RWPE2 (cell line): Measurements from ENCODE around the gene CDCA4.
A peak's percentile ranks its signal among the peaks of the same experiment; 100 is the strongest.

Experiments used
- ATAC-seq: fragments of 200-7000 bp; cut with Tn5 transposase; 3 replicates; pipeline ENCODE4 v1.9.1; 2021; ENCODE audit warnings: low read depth
- DNase-seq: peaks from one replicate; pipeline ENCODE4 v3.0.0-alpha.2; 2020; ENCODE audit warnings: low spot score
- H3K27ac ChIP-seq: fragments of 450-650 bp; 2 replicates; pipeline ENCODE4 v1.5.1; 2017; ENCODE audit warnings: mild to moderate bottlenecking; ENCODE audit not compliant: poor library complexity, severe bottlenecking
- H3K27me3 ChIP-seq: fragments of 250-450 bp; sonication (Bioruptor Pico); 2 replicates; pipeline ENCODE4 v1.5.1; 2021; ENCODE audit warnings: mild to moderate bottlenecking, moderate library complexity; ENCODE audit not compliant: insufficient read depth, poor library complexity, severe bottlenecking
- H3K36me3 ChIP-seq: fragments of 250-450 bp; sonication (Bioruptor Pico); 2 replicates; pipeline ENCODE4 v1.5.1; 2020; ENCODE audit warnings: low read depth, mild to moderate bottlenecking, moderate library complexity
- H3K4me1 ChIP-seq: fragments of 250-450 bp; sonication (Bioruptor Pico); 2 replicates; pipeline ENCODE4 v1.5.1; 2021; ENCODE audit warnings: mild to moderate bottlenecking, moderate library complexity; ENCODE audit not compliant: insufficient read depth, poor library complexity, severe bottlenecking
- H3K4me3 ChIP-seq: fragments of 250-450 bp; sonication (Bioruptor Pico); 2 replicates; pipeline ENCODE4 v1.5.1; 2021; ENCODE audit warnings: mild to moderate bottlenecking, moderate library complexity; ENCODE audit not compliant: severe bottlenecking
- H3K9me3 ChIP-seq: fragments of 250-450 bp; sonication (Bioruptor Pico); 2 replicates; pipeline ENCODE4 v1.5.1; 2021; ENCODE audit warnings: mild to moderate bottlenecking, moderate library complexity; ENCODE audit not compliant: severe bottlenecking
- CTCF ChIP-seq: fragments of 450-650 bp; IDR thresholded peaks from one replicate; pipeline ENCODE4 v1.5.1; 2017; ENCODE audit warnings: mild to moderate bottlenecking, moderate library complexity; ENCODE audit not compliant: poor library complexity, severe bottlenecking

CDCA4 gene

GRCh38 chr14:104976198-104977007 is 44.5 kb downstream of the CDCA4 start:
- DNase-seq (peak; percentile 97), ATAC-seq (peak; percentile 18)
- no peaks in the 10 kb centered on the region for H3K36me3 ChIP-seq
- H3K4me3 ChIP-seq = peak overlapping the region; percentile 54
- H3K4me1 ChIP-seq = peaks cover 40% of the 10 kb centered on the region
- H3K27ac ChIP-seq = peak overlapping the region; percentile 99
- H3K27me3 ChIP-seq = no peaks in the 10 kb centered on the region
- peak; percentile 99 for TF ChIP-seq CTCF
- H3K9me3 ChIP-seq = no peaks in the 10 kb centered on the region

GRCh38 chr14:104975481-104976197 is 45.2 kb downstream of the CDCA4 start:
- Histone ChIP-seq H3K36me3 (no peaks in the 10 kb centered on the region), H3K4me1 (peaks cover 46% of the 10 kb centered on the region), H3K27ac (peak overlapping the region; percentile 99), H3K27me3 (no peaks in the 10 kb centered on the region), H3K4me3 (no peak overlapping the region), H3K9me3 (no peaks in the 10 kb centered on the region)
- TF ChIP-seq CTCF = no peak
- ATAC-seq (no peak), DNase-seq (peak; percentile 77)

DNA sequence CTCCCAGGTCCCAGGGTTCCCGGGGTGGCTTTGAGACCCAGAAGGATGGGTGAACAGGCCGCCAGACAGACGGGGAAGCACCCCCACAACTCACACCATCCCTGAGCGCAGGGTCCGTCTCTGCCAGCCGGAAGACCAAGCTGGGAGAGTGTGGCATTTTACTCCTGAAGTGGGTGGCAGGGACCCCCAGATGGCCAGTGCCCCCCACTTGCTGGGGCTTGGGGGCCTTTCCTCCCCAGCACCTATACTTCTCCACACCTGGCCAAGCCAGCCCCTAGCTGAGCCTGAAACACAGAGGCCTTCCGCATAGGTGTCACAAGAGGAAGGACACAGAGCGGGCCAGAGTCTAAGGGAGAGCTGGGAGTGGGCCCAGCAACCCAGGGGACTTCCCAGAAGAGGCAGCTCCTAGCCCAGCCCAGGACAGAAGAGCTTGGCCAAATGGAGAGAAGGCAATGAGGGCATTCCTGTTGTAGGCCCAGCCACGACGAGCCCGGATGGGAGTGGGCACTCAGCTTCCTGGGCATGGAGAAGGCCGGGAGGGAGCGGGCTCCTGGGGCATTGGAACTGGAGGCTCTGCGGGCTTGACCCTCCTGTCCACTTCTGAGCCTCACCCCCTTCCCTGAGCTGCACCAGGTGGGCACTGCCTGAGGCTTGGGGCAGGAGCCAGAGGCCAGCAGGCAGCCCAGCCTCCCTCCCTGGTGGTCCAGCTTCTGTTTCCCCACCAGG is 46.1 kb downstream of the CDCA4 start:
- peaks cover 40% of the 10 kb centered on the region for H3K4me1 ChIP-seq
- peak overlapping the region; percentile 99 for H3K27ac ChIP-seq
- H3K27me3 ChIP-seq = no peaks in the 10 kb centered on the region
- ATAC-seq = no peak
- peak; percentile 71 for DNase-seq
- no peaks in the 10 kb centered on the region for H3K9me3 ChIP-seq
- H3K4me3 ChIP-seq = no peak overlapping the region
- H3K36me3 ChIP-seq = no peaks in the 10 kb centered on the region
- no peak for TF ChIP-seq CTCF

GRCh38 chr14:104974146-104974541 is 46.7 kb downstream of the CDCA4 start:
- peak; percentile 73 for DNase-seq
- ATAC-seq = no peak
- H3K9me3 ChIP-seq = no peaks in the 10 kb centered on the region
- peak overlapping the region; percentile 99 for H3K27ac ChIP-seq
- peaks cover 38% of the 10 kb centered on the region for H3K4me1 ChIP-seq
- H3K4me3 ChIP-seq = no peak overlapping the region
- H3K27me3 ChIP-seq = no peaks in the 10 kb centered on the region
- no peak for TF ChIP-seq CTCF
- no peaks in the 10 kb centered on the region for H3K36me3 ChIP-seq
